ENCODE results near the gene EXOSC2.

DNA sequence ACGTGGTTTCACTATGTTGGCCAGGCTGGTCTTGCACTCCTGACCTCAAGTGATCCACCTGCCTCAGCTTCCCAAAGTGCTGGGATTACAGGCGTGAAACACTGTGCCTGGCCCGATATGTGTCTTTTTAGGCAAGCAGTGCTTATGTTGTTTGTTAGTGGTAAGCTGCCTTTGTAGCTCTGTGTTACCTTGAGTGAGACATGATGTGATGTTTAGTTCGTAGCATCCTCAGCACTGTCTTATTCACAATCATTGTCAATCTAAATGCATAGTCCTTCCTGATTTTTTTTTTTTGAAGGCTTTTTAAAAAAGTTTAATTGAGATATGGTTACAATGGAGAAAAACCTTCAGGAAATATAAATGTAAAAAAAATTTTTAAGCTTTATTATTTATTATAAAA is 45.5 kb downstream of the EXOSC2 start:
- no peak for TF ChIP-seq EZH2 (IDR thresholded peaks at IDR 0.05)
- no peak for TF ChIP-seq EGR1 (IDR thresholded peaks at IDR 0.05; ENCODE audit: low read depth)
- TF ChIP-seq, protein P1, sequence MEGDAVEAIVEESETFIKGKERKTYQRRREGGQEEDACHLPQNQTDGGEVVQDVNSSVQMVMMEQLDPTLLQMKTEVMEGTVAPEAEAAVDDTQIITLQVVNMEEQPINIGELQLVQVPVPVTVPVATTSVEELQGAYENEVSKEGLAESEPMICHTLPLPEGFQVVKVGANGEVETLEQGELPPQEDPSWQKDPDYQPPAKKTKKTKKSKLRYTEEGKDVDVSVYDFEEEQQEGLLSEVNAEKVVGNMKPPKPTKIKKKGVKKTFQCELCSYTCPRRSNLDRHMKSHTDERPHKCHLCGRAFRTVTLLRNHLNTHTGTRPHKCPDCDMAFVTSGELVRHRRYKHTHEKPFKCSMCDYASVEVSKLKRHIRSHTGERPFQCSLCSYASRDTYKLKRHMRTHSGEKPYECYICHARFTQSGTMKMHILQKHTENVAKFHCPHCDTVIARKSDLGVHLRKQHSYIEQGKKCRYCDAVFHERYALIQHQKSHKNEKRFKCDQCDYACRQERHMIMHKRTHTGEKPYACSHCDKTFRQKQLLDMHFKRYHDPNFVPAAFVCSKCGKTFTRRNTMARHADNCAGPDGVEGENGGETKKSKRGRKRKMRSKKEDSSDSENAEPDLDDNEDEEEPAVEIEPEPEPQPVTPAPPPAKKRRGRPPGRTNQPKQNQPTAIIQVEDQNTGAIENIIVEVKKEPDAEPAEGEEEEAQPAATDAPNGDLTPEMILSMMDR (IDR thresholded peaks at IDR 0.05 in 2 of 3, conservative IDR thresholded peaks at IDR 0.05 in 1 of 3; ENCODE audit: borderline replicate concordance in 1 of 3, insufficient read depth in 1 of 3, low read depth in 2 of 3, low read length in 2 of 3) = no peak
- no peak for TF ChIP-seq POLR2A (IDR thresholded peaks at IDR 0.05; ENCODE audit: borderline replicate concordance, extremely low read depth, insufficient read depth, insufficient read length)
- TF ChIP-seq YY1 (IDR thresholded peaks at IDR 0.05; ENCODE audit: extremely low read depth, insufficient replicate concordance, low read depth, low read length) = no peak
- TF ChIP-seq CEBPB (IDR thresholded peaks at IDR 0.05; ENCODE audit: low read depth) = no peak
- no peak for TF ChIP-seq RAD21 (IDR thresholded peaks at IDR 0.05; ENCODE audit: low read depth)
- no peak for TF ChIP-seq ZNF274 (IDR thresholded peaks at IDR 0.05; ENCODE audit: low read depth, low read length)
- no peak for TF ChIP-seq ZFX (IDR thresholded peaks at IDR 0.05)
- TF ChIP-seq, protein P2, sequence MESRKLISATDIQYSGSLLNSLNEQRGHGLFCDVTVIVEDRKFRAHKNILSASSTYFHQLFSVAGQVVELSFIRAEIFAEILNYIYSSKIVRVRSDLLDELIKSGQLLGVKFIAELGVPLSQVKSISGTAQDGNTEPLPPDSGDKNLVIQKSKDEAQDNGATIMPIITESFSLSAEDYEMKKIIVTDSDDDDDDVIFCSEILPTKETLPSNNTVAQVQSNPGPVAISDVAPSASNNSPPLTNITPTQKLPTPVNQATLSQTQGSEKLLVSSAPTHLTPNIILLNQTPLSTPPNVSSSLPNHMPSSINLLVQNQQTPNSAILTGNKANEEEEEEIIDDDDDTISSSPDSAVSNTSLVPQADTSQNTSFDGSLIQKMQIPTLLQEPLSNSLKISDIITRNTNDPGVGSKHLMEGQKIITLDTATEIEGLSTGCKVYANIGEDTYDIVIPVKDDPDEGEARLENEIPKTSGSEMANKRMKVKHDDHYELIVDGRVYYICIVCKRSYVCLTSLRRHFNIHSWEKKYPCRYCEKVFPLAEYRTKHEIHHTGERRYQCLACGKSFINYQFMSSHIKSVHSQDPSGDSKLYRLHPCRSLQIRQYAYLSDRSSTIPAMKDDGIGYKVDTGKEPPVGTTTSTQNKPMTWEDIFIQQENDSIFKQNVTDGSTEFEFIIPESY (IDR thresholded peaks at IDR 0.05; ENCODE audit: extremely low read depth, insufficient replicate concordance, low read length) = no peak
- TF ChIP-seq, protein P3, sequence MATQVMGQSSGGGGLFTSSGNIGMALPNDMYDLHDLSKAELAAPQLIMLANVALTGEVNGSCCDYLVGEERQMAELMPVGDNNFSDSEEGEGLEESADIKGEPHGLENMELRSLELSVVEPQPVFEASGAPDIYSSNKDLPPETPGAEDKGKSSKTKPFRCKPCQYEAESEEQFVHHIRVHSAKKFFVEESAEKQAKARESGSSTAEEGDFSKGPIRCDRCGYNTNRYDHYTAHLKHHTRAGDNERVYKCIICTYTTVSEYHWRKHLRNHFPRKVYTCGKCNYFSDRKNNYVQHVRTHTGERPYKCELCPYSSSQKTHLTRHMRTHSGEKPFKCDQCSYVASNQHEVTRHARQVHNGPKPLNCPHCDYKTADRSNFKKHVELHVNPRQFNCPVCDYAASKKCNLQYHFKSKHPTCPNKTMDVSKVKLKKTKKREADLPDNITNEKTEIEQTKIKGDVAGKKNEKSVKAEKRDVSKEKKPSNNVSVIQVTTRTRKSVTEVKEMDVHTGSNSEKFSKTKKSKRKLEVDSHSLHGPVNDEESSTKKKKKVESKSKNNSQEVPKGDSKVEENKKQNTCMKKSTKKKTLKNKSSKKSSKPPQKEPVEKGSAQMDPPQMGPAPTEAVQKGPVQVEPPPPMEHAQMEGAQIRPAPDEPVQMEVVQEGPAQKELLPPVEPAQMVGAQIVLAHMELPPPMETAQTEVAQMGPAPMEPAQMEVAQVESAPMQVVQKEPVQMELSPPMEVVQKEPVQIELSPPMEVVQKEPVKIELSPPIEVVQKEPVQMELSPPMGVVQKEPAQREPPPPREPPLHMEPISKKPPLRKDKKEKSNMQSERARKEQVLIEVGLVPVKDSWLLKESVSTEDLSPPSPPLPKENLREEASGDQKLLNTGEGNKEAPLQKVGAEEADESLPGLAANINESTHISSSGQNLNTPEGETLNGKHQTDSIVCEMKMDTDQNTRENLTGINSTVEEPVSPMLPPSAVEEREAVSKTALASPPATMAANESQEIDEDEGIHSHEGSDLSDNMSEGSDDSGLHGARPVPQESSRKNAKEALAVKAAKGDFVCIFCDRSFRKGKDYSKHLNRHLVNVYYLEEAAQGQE (IDR thresholded peaks at IDR 0.05; ENCODE audit: low read depth) = no peak
